Myocyte (in vitro differentiated cells): ENCODE measurements around the gene ADAMTS20. TPM values are rescaled to one million over a fixed set of nuclear protein-coding genes. Genes with fewer than 3 reads are reported as not detected.
A peak's percentile ranks its signal among the peaks of the same experiment; 100 is the strongest.

Experiments used
- DNase-seq: peaks from one replicate; pipeline ENCODE4 v3.0.0-alpha.2; 2012; ENCODE audit warnings: low read depth
- total RNA-seq: library from RNA; depleted of rRNA; stranded (reverse); fragments of >200 nt; gene quantifications from 2 replicates; pipeline ENCODE4 v1.2.3, GENCODE V29; 2014

ADAMTS20 gene
- total RNA-seq, 1 donor from 2014 or later: 0.40 TPM

DNA sequence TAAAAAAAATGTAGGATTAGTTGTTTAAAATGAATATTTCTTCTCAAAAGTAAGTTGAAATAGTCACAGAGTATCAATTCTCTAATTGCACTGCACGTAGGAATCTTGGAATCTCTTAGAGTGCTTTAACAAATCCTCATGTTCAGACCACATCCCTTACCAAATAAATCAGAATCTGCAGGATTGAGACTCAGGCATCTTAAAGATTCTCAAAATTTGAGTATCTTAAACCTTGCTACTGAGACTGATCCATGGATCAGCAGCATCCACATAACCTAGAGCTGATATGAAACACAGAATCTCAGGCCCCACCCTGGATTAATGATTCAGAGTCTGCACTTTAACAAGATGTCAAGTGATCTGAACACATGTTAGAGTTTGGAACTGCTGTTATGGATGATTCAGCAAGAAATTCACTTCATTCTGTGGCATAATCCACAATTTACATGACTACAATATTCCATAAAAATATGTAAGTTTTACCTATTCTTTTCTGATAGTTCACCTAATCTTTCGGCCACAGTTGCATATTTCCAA lies 58.7 kb downstream of the ADAMTS20 start:
- no peak for DNase-seq

DNA sequence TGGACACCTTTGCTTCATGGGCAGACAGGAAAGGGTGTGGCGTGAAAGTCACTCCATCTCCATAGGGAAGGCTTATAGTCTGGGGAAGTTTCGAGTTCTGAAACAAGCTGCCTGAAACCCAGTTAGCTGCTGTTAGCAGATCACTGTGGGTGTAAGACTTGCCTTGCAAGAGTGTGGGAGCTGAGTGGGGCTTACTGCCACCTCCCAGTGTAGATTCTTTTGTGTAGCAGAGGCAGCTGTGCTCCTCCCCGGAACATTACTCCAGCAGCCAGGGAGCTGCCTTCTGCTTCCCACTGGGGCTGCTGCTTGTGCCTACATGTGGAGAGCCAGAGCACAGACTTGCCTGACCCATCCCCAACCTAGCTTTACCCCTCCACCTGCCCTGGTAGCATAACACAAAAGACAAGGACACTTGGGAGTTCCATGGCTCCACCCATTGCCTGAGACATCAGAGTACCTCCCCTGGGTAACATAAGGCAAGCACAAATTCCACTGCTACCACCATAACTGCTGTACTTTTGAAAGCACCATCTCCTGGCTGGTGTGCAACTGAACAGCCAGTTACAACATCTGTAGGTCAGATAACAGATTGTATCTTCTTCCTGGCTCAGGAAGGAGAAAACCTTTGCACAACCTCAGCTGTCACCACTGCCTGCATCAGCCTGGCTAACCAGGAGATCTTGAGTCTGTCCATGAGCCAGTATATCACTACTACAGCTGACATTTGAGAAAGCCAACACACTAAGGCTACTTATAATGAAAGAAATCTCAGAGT lies 69.5 kb downstream of the ADAMTS20 start:
- DNase-seq: no peak

DNA sequence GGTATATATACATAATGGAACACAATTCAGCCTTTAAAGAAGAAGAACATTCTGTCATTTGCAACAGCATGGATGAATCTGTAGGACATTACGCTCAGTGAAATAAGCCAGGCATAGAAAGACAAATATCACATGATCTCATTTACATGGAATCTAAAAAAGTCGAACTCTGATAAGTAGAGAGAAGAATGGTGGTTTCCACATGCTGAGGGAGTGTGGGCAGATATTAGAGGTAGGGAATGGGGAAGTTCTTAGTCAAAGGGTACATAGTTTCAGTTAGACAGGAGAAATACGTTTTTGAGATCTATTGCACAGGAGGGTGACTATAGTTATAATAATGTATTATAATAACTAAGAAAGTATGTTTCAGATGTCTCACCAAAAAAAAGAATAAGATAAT lies 71.4 kb downstream of the ADAMTS20 start:
- no peak for DNase-seq

DNA sequence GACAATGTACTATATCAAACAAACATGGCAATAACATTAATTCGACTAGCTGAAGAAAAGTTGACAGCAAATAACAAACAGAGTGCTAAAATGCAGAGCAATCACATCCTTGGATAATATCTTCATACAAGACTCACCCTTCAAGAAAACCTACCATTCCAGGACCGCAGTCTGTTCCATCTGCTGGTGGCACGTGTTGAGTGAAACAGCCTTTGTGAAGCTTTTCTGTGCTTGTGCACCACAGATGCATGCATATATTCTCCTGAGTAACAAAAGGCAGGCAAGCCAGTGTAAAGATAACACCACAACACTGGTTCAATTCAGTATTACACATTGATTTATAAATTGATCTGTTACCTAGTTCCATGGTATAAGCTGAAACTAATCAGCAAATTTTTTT lies 89.3 kb downstream of the ADAMTS20 start:
- no peak for DNase-seq

DNA sequence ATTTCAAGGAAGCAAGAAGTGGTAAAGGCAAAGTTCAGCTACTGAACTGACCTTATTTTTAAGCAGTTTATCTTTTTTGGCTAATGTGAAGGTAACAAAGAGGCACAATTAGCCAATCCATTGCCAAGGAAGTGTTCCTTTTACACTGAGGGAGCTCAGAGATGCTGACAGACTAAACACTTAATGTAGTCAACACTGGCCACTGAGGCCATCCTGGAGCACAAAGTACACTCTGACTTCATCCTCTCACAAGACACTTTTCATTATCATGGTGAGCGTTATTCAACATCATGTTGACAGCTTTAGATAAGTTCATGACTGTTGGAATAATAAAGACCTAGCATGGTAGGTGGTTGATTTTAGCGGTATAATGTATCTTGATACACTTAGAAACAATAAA lies 89.9 kb downstream of the ADAMTS20 start:
- no peak for DNase-seq

DNA sequence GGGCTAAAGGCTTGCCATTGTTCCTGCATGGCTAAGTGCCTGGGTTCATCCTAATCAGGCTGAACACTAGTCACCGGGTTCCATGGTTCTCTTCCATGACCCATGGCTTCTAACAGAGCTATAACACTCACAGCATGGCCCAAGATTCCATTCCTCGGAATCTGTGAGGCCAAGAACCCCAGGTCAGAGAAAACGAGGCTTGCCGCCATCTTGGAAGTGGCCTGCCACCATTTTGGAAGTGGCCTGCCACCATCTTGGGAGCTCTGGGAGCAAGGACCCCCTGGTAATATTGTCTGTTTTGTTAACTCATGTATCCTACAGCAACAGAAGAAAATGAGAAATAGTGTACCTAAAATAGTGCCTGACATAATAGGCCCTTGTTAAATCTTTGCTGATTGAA lies 92.7 kb downstream of the ADAMTS20 start:
- DNase-seq: no peak

DNA sequence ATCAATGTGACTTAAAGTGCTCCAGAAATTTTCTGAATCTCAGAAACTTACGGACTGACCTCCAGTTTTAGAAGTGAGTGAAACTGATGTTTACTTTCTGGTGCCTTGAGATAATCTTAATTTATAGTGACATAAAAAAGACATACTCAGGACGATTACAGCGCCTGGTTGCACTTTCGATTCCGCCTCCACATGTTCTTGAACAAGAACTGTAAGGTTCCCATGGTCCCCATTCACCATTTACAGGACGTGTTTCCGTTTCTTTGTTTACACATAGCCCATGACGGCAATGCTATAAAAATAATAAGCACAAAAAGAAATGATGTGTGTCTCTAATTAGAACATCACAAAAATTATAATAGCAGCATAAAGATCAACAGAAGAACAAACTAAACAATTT lies 98.2 kb downstream of the ADAMTS20 start:
- no peak for DNase-seq

DNA sequence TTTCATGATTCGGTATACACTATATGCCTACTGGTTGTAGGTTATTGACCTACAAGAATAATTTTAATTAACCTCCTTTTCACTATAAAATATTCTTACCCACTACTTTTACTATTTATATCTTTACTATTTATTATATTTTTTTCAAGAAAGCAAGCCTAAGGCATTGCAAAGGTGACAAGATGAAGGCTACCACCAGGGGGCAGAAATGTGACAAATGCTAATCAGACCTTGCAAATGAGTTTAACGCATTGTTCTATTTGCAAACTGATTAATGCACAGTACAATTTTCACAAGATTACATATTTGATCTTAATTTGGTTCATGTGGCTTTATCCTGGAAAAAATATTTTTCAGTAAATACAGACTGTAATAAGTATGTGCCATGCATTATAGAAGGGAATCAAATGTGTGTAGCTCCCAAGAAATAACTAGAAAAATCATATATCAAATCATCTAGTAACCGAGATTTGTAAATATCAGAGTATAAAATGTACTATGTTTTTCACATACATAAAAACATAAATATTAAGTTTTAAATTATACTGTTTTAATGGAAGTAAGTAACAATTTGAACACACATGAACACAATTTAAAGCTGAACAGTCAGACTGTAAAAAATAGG lies 107.0 kb downstream of the ADAMTS20 start:
- peak; percentile 68 for DNase-seq

DNA sequence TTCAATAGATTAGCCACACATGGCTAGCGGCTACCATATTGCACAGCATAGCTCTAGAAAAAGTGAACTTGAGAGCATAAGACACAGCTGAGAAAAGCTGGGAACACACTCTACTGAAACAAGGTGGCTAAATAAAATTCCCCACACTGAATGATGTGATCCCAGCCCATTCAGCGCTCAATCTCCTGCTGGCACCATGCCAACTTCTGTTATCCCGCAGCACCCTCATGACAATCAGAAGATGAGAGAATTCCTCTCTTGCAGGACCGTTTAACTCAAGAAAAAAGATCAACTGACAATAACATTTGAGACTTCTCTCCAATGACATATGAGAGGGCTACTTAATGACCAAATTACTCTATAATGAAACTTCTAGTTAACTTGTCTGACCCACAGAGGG lies 115.4 kb downstream of the ADAMTS20 start:
- DNase-seq: no peak

DNA sequence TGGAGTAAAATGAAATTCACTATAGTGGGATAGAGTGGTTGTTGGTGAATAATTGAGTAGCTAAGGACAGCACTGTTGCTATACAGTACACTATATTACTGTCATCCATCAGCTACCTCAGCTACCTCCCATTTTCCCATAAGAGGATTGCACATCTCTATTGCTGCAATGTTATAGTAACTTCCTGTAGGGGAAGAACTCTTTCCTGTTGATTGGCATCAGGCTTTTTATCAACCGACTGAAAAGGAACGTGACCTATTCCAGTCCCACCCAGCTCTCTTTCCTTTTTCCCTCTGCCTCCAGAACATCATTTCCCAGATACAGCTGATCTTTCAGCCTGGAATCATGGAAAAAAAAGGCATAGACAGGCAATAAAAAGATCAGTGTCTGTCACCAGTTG lies 117.4 kb downstream of the ADAMTS20 start:
- no peak for DNase-seq

DNA sequence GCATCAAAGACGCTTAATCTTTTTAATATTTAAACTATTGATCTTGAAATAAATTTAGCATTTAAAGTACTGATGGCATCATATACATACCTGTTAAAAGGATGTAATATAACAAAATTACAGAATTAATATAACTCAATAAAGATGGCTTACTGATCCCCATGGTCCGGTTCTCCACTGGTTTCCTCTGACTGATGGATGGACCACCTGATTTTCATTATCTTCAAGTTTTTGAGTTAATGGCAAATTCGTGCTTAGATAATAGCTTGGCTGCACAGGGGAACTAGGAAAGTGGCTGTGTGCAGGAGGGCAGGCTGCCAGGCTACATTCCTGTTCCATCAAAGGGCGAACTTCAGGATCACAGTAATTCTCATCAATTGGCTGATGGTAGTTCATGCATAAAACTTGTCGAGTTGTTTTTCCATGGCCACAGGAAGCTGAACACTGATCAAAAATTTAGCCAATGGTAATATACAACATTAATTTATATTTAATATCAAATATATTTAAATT lies 123.9 kb downstream of the ADAMTS20 start:
- DNase-seq: no peak

DNA sequence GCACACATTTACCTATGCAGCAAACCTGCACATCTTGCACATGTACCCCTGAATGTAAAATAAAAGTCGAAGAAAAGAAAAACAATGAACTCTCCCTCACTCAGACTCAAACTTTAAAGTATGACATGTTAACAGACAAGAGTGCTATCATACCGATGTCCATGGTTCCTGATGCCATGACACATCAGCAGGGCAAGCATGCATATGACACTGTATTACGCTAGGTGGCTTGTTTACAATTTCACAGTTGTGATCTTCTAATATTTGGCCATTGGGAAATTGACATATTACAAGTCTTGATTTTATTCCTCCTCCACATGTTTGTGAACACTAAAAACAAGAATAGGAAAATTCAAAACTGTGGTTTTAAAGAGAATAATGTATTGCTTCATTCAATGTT lies 126.6 kb downstream of the ADAMTS20 start:
- DNase-seq: no peak

DNA sequence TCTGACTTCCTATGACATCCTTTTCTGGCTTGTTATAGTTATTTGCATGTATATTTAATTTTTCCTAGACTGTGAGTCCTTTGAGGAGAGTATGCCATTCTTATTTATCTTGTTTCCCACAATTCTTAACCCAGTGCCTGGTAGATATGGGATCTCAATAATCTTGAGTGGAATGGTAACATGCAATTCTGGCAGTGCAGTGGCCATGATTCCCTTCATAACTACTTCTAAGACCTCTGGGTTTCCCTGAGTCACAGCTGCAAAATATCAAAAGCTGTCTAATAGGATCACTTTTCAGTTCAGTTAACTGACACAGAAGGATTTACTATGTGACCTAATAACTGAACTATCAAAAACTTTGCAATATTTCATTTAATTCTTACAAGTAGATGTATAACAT lies 135.0 kb downstream of the ADAMTS20 start:
- DNase-seq: no peak

DNA sequence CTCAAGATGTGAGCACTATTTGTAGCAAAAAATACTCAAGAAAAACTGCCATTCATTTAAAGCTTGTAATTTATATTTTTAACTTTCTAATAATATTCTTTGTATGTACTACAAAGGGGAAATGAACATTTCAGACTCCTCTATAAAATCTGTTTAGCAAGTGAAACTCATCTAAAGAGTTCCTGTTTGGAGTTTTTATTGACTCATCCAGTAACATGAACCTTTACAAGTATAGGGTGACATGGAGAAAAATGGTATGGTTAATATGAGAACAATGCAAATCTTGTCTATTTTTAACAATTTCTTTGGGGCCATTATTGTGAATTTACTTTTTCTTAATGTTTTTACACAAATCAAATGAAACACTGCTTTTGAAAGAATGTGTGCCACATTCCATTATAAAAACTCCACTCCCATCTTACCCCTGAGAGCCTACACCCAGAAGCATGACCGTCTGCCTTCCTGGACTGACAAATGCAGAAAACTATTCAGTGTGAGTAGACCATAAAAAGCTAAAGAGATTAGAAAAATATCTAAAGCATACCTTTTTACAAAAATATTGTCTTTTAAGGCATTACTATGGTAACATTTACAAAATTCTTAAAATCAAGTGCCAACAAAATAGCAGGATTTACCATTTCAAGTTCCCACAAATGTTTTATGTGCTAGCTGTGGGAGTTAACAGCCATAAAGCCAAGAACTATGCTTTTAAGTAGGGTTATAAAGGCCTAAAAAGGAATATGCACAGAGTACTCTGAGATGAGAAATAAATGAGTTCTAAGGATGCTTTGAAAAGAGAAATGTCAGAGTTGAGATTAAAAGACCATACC lies 144.0 kb downstream of the ADAMTS20 start:
- DNase-seq: peak; percentile 20

DNA sequence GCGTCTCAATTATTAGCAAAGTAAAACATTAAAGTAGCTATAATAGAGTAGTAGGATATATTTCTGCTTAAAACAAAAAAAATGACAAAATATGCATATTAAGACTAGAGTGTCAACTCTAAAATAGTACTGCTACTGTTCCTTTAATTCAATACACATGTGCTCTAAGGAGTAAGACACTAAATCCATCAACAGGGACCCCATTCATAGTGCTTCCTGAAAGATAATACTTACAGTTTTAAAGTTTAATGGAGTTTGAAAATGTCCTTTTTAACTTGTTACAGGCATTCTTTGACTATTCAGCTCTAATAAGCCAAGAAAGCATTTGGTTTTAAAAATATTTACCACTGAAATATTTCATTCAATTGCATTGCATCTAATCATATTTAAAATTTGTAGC lies 145.2 kb downstream of the ADAMTS20 start:
- DNase-seq: no peak

DNA sequence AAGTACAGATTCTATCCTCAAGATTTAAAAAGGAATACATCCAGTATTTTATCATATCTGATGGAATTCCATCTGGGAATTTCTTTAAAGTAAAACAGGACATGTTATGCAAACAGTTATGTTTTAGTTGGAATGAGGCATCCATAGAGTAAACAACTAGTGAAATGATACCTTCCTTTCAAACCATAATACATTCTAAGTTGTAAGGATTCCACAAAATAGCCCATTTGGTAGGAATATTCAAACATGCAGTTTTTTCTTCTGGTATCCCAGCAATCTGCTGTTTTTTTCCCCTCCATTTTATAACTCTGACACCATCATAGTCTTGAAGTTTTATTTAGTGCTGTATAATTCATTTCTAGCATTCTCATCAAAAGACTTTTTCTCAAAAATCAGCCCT lies 149.6 kb downstream of the ADAMTS20 start:
- DNase-seq: no peak

DNA sequence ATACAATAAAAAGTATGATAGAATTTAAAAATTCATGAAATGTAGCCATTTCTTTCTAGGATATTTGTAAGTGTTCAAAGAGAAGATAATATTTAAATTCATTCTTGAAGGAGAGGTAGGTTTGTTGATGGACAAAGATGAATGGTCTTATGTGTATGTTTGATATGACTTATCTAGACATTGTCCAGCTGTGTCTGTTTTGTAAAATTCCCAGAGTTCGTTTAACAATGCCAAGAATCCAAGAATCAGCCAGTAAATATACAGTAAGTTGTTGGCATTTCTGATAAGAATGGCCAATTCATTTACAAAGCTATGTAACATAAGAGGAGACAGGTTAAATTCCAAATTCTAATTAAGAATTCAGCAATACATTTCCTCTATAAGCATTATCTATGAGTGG lies 150.9 kb downstream of the ADAMTS20 start:
- DNase-seq: no peak

DNA sequence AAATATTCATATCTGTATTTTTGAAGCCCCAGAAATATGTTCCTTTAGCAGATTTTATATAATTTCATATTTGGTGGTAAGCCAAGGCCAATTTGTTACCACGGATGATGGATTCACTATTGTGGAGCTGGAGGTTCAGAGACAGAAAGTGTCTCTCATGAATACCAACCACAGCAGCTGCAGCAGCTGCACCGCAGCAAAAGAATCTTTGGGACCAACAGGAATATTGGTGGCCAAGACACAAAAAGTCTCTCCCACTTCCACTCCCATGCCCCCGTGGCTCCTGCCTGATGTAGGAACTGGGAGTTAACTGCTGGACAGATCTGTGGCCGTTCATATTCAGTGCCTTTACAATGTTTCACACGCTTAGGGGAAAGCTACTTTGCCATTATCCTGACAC lies 155.3 kb downstream of the ADAMTS20 start:
- peak; percentile 80 for DNase-seq

DNA sequence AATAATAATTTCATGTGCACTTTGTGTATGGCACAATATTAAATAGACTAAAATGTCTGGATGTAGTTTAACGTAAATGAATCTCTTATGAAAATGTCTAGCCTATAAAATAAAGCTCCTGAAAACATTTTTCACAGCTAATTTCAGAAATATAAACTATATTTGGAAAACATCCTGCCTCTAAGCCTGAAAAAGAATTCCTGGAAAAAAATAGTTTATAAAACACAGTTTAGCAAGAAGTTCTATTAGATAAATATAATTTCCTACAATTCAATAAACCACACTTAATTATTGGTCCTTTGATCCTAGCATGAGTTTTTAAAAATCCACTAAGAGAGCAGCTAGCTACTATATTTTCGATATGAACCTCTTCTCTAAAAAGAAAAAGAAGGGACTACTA lies 159.9 kb downstream of the ADAMTS20 start:
- DNase-seq: no peak

DNA sequence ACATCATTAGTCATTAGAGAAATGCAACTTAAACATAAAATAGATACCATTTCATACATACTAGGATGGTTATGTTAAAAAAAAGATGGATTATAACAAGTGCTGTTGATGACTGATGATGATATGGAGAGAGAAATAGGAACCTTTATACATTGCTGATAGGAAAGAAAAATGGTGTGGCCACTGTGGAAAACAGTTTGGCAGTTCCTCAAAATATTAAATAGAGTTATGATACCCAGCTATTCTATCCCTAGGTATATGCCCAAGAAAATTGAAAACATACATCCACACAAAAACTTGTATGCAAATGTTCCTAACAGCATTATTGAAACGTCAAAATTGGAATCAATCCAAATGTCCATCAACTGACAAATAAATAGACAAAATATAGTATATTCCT lies 170.1 kb downstream of the ADAMTS20 start:
- no peak for DNase-seq

DNA sequence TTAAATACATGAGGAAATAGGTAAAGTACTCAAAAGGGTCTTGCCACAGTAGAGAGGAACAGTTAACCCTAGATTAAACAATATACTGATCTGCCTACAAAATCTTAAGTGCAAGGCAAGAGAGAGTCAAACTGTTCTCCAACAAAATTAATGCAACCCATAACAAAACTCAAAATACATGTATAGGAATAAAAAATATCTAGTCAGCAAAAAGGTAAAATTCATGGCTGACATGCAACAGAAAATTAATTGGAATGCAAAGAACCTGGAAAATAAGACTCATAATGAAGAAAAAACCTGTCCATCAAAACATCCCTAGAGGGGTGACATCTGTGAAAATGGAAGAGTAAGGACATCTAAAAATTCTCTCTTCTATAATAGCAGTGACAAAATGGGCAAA lies 173.6 kb downstream of the ADAMTS20 start:
- DNase-seq: no peak

DNA sequence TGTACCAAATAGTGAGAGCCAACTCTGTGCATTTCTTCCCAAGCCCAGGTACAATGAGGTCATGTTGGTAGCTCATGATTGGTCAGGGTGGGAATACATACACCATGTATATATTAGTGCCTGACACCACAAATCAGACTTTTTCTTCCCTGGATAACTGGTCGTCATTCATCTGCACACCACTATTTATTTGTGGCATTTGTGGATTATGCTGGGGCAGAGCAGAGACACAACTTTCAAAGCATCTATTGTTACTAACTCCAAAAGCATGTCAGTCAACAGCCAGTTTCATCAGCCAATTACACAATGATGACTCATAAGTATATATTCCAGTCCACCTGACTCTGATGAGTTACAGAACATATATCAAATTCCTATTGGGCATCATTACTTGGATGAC lies 181.7 kb downstream of the ADAMTS20 start:
- DNase-seq: peak; percentile 44
